GM18868 (cell line): ENCODE data around the gene CEACAM4.
"Not testable (repeated sequence)": the region's sequence is repeated elsewhere in the genome, so short reads cannot be mapped to it uniquely, and the experiment has no call there.

Source experiments
- ATAC-seq: cut with Tn5 transposase; IDR thresholded peaks from one replicate; pipeline ENCODE4 v1.9.1; 2021; ENCODE audit warnings: mild to moderate bottlenecking, moderate library complexity; ENCODE audit not compliant: unreplicated experiment

Gene CEACAM4

DNA sequence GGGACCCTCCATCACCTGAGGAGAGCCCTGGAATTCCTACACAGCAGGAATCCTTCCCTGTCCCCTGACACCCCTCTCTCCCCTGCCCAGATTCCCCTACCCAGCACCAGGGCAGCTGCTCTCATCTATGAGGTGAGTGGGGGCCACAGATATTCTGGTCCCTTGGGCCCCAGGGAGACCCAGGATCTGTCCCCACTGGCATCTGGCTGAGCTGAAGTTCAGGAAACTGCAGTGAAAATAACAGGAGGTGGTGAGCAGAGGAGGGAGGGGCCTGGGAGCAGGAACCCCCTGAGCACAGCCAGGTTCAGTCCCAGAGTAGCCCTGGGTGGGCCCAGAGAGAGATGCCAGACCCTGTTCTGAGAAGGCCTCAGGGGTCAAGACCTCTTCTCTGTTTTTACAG, 40.8 kb downstream of the CEACAM4 start:
- ATAC-seq: no peak

DNA sequence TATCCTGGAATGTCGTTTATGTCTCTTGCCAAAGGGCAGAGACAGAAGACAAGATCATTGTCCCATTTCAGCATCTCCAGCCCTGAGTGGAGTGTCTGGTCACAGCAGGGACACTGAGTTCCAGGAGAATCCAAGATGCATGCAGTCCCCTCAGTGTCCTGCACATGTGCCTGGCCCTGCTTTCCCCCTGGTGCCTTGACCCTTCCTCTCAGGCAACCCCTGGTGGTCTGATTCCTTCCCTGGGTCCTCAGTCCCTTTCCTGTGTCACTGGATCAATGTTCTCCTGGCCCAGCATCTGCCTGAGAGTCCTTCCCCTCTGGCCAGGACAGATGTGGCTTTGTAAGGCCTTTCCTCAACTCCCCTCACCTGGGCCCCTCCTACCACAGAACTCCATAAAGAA, 41.9 kb downstream of the CEACAM4 start:
- ATAC-seq: no peak

DNA sequence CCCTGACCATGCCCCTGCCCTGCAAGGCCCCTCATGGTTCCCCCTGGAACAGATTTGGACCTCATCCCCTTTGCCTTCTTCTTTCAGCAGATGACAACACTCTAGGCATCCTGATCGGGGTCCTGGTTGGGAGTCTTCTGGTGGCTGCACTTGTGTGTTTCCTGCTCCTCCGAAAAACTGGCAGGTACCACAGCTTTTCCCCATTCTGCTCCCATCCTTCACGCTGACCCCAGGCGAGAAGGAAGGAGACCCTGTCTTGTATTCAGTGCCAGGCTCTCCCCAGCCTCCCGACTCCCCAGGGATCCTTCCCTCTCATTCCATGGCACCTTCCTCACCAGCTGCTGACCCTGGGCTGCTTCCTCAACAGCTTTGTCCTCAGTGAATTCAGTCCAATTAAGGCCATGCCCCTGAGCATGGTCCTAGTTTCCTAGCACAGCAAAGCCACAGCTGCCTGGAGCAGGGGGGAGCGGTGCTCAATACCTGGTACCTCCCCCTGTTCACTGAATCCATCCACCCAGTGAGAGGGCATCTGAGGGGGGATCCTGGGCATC, 42.5 kb downstream of the CEACAM4 start:
- no peak for ATAC-seq

- ATAC-seq: not testable (repeated sequence)
Observed at GRCh38 chr19:41582577-41583182, 44.2 kb downstream of the CEACAM4 start.

- not testable (repeated sequence) for ATAC-seq
Observed at GRCh38 chr19:41581068-41581467, 45.8 kb downstream of the CEACAM4 start.

DNA sequence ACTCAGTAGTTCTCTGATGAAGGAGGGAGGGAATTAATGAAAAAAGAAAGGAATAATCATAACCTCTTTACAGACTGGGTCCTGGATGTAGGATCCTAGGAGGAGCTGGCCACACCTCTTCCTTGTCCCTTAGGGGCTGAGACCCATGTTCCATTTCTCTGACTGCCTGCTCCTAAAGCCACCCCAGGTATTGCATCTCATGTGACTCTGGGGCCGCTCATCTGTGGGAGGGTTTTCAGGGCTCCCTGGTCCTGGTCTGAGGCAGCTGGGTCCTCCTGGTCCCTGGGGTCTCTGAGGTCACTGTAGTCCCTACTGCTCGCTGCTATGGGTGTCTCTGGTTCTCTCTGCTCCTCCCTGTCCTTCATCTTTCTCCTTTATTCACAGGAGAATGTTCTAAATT, 48.0 kb downstream of the CEACAM4 start:
- ATAC-seq: no peak

- no peak for ATAC-seq
Observed at GRCh38 chr19:41577833-41578232, 49.0 kb downstream of the CEACAM4 start.

DNA sequence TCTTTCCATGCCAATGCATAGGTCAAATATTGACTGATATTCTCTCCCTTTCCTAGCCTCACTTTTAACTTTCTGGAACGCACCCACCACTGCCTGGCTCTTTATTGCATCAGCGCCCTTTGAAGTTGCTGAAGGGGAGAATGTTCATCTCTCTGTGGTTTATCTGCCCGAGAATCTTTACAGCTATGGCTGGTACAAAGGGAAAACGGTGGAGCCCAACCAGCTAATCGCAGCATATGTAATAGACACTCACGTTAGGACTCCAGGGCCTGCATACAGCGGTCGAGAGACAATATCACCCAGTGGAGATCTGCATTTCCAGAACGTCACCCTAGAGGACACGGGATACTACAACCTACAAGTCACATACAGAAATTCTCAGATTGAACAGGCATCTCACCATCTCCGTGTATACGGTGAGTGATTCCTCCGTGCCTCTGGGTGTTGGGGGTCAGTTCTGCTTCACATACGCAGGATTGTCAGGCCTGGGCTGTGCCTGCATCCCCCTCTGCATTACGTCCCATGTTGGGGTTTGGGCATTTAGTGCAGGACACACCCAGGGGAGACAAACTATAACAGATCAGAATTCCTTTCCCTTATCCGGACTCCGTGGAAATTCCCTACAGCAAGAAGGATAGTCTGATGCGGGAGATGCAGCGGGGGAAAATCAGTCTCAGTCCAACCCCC, 49.6 kb downstream of the CEACAM4 start:
- no peak for ATAC-seq

DNA sequence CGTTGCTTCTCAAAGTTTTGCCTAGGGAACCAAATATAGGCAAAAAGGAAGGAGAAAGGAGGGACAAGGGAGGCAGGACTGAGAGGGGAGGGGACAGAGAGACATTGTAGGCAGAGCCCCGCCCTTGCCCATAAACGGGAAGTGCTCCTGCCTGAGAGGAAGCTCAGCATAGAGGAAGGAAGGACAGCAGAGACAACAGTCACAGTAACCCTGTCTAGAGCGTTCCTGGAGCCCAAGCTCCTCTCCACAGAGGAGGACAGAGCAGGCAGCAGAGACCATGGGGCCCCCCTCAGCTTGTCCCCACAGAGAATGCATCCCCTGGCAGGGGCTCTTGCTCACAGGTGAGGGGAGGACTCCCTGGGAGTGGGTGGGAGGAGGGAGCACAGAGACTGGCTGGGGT, 50.9 kb downstream of the CEACAM4 start, which contains the start of gene CEACAM21:
Gene CEACAM21 (plus strand): TSS at position 169 of the 400 bp plus-strand sequence. CDS start 109 bp downstream, at position 278.
- ATAC-seq: no peak

GRCh38 chr19:41570639-41571112, 56.2 kb downstream of the CEACAM4 start:
- no peak for ATAC-seq

GRCh38 chr19:41570179-41570578, 56.7 kb downstream of the CEACAM4 start:
- ATAC-seq: no peak

- ATAC-seq: no peak
Observed at GRCh38 chr19:41569481-41570150, 57.3 kb downstream of the CEACAM4 start.
